ENCODE measurements around the gene DOCK4.

The DOCK4 gene

DNA sequence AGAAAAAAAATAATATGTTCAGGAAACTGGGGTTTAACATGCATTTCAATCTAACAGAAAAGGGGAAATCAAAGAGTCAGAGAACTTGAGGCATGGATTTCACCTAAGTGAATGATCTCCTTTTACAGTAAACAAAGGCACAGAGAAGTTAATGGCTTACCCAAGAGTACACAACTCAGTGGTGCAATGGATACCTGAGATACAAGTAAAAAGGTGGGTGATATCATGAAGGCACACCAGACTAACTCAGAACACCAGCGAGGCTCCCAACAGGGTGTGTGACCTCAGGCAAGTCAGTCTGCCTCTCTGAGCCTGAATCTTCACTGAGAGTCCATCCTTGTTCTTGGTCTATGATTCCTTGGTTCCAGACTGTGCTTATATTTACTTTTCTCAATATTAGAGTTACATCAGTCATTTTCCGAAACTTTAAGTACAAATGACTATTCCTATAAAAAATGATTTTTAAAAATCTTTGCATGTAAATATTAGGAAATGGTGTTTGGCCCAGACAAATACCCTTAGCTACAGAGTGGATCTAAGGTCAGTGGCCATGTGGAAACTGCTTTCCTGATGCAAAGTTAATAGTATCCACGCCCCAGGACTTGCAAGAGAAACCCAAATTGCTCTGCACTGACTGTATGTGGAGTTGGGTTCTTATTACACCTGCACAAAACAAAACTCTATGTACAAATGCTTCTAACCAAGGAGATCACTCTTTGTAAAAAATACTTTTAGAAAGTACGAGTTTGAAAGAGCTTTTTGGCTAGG, 361.1 kb downstream of the DOCK4 start:
- DNase-seq: no peak

GRCh38 chr7:111842491-111842890, 363.7 kb downstream of the DOCK4 start:
- DNase-seq: no peak

DNA sequence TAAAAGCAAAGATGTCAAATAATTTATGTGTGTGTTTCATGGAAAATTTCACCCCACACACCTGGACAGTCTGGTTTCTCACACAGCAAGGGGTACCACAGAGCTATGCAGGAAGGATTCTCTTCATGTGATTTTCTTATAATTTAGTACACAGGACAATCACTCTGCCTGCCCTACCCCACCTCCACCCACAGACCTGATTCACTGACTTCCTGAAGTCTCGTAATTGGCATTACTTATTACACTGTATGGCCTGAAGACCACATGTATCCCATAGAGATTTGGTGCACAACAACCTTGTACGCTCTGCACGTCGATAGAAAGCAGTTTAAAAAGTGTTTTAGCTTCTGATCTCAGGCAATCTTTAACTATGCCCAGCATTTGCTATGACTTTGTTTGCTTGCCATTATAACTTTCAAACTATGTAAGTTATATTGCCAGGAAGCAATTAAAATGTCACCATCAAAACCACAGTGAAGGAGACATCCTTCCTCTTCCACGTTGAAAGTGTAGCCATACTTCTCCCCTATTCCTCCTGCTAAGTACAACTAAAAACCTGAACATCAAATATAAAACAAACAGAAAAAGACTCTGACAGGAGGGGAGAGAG, 364.5 kb downstream of the DOCK4 start:
- no peak for DNase-seq

GRCh38 chr7:111840528-111840927, 365.7 kb downstream of the DOCK4 start:
- DNase-seq: no peak

GRCh38 chr7:111839261-111839660, 366.9 kb downstream of the DOCK4 start:
- DNase-seq: no peak

DNA sequence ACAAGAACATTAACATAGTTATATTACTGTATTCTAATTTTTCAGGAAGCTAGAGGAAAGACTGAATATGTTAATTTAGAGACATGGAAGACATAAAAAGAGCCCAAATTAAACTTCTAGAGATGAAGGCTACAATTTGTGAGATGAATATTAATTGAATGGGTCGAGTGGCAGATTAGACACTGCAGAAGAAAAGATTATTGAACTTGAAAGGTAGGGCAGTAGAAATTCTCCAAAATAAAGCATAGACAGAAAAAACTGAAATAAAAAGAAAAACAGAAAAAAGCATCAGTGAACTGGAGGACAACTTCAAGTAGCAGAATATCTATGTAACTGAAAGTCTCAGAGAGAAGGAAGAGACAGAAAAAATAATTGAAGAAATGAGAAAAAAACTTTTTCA, 369.6 kb downstream of the DOCK4 start:
- no peak for DNase-seq

GRCh38 chr7:111835066-111835465, 371.1 kb downstream of the DOCK4 start:
- DNase-seq: no peak

DNA sequence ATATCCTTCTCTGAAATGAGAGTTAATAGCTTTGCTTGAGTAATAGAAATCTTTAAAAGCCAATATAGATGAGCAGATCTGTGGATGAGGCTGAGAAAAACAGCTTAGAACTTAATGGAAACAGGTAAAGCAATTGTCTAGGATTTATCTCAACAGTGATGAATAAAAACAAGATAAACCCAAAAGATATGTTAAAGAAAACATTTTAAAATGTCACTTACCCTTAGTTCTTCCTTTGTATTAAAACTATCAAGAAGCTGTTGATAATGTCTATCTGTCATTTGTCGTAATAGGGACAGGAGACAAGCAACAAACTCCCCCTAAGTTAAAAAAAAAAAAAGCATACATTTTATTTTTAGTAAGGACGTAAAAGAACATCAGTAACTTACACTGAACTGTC, 371.8 kb downstream of the DOCK4 start:
- DNase-seq: no peak

DNA sequence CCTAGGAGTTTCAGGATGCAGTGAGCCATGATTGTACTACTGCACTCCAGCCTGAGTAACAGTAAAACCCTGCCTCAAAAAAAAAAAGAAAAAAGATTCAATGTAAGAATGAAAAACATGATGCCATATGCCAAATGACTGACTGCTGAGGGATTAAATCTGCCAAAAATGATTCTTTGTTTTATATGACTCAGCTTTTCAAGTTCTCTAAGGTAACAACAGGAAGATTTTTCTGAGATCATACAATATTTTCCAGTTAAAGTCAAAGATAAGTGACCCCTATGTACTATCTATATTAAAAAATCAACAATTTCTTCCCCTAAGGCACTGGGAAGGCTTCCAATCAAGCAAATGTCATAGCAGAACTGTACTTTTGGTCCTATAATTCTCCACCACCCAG, 372.7 kb downstream of the DOCK4 start:
- DNase-seq: no peak

DNA sequence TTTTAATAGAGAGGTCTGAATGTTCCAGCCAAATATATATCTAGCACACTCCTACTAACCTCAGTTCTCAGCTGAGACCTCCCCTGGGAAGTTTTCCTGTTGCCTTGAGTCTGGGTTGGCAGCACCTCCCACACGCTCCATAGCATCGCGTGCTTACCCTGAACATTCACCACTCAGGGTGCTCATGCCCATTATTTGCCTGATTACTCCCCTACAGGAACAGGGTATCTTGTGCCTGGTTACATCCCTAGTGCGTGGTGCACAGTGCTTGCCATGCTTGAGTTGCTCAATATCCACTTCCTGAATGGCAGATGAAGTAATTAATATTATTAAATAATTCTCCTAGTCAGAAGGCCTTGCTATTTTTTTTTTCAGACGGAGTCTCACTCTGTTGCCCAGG, 374.0 kb downstream of the DOCK4 start:
- DNase-seq: no peak

DNA sequence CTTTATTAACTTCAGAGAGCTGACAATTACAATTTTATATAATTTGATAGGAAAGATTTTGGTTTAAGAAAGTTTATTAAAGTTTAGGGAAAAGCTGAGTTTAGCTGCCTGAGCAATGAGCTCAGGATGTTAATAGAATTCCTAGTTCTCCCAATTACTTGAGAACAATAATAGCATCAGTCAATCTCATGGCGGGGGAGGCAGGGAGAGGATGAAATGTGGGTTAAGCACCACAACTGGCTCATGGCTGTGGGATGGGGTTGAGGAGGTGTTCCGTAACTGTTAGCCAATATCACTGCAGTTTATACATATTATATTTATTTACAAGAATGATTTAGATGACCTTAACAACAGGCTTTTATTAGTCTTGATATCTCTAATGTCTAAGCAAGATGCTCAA, 377.0 kb downstream of the DOCK4 start:
- no peak for DNase-seq

- no peak for DNase-seq
Measured at GRCh38 chr7:111827863-111828504, 378.2 kb downstream of the DOCK4 start.

- no peak for DNase-seq
Measured at GRCh38 chr7:111825046-111825445, 381.2 kb downstream of the DOCK4 start.

DNA sequence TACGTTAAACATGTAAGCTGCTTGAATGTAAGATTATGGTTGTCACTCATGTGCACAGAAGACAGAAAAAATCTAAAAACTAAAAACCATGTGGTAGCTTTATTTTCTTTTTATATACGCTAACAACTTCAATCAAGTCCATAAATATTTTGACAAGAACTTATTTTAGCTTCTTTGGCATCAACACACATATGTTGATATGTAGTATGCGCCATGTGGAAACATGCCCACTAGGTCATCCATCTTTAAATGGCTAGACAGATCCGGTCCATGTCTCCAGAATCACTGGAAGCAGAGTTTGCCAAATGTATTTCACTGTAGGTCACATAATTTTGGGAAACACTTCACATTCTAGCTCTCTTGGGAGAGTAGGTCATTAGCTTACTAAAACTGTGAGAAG, 382.4 kb downstream of the DOCK4 start:
- no peak for DNase-seq

DNA sequence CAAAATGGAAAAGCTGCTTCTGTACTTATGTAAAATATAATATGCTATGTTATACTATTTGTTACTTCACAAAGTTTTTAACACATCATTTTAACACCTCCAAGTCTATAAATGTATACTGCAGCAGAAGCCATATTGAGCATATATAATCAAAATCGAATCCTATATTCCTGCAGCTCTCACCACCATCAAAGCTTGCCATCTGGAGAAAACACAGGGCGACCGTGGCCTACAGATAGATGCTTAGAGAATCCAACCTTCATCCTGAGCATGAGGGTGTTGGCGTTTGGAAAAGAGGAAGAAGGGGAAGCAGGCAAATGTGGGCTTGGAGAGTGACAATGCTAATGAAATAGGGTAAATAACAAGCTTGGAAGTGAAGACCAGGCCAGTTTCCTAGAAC, 385.2 kb downstream of the DOCK4 start:
- no peak for DNase-seq

DNA sequence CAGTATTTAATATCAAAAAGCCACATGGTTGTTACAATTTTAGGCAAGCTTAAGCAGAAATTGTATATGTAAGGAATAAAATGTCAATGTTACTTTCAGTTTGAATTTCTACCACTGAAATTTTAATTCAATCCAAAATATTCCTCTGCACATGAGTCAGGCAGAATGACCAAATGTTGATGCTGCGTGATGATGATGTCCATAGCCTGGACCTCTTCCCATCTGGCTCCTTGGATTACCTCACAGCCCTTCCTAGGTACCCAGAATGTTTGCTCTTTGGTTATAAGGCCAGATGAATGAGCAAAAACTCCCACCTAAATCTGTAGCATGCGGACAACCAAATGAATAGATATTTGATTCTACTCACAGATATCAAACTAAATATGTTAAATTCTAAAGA, 385.6 kb downstream of the DOCK4 start:
- no peak for DNase-seq

GRCh38 chr7:111820121-111820520, 386.1 kb downstream of the DOCK4 start:
- DNase-seq: no peak

DNA sequence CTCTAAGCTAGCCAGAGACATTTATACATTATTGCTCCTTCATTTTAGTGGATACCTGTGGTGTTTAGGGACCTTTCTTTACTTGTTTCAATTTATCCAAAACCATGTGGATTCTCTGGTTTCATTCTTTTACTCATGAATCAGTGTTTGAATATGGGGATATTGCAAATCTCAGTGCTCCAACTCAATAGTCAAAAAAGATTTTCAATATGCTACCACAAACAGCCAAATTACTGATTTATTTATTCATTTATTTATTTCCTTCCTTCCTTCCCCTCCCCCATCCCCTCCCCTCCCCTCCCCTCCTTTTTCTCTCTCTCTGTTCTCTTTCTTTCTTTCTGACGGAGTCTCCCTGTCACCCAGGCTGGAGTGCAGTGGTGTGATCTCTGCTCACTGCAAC, 390.8 kb downstream of the DOCK4 start:
- no peak for DNase-seq

DNA sequence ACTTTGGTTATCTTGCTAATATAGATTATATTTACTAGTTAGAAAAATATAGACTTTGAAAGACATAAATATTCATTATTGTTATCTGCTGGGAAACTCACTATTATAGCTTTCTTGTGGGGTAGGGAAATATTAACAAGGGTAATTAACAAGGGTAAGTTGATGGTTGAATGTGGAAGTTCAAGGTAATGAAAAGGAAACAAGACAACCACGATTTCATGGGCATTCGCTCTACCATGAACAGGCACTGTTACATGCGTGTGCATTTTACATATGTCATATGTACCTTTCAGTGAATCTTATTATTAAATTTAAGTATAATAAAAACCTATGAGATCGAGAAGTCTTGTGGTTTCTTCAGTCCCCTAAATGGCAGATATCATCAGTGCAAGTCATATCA, 392.9 kb downstream of the DOCK4 start:
- DNase-seq: no peak

DNA sequence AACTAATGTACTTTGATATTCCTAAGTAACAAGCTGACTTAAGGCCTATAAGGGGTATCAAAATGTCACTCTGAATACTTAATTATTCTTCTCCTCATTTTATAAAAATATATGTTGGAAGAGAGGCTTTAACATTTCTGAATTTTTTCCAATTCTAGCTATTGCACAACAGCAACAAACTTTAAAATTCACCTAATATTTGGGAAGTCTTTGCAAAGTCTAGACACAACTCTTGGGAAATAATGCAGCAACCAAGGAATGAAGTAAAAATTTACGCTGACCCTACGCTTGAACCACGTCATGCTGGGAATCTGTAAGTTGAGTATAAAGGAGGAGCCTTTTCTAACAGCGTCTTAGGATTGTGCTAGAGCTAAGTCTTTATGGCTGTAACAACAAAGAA, 400.0 kb downstream of the DOCK4 start:
- DNase-seq: no peak

DNA sequence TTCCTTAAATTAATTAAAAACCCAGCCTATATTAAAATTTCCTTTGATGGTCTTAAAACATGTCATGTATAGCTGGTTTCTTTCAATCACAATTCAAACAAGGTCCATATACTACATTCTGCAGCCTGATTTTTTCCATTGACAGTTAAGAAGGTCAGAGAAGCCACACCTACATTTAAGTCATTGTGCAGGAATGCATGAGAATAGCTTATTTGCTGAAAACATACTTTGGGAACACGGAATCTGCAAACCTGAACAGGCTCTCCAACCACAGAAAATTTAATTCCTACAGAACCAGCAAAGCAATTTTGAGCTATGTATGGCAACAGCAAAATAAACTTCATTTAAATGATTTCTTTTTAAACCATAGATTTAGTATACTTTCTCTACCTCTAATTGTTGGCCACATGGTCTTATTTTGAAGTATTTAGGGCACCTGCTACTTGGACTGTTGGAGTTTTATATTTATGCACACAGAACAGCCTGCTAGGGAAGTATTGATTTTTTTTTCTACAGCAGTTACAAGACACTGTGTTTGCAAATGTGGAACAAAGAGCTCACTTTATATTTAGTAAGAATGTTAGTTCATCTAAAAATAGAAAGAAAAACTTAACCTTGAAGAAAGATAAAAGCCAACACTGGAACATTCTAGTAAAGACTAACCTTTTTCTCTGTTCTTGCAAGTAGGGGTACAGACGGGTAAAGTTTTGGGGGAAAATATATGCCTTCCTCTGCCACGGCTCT, 403.0 kb downstream of the DOCK4 start:
- DNase-seq: no peak

DNA sequence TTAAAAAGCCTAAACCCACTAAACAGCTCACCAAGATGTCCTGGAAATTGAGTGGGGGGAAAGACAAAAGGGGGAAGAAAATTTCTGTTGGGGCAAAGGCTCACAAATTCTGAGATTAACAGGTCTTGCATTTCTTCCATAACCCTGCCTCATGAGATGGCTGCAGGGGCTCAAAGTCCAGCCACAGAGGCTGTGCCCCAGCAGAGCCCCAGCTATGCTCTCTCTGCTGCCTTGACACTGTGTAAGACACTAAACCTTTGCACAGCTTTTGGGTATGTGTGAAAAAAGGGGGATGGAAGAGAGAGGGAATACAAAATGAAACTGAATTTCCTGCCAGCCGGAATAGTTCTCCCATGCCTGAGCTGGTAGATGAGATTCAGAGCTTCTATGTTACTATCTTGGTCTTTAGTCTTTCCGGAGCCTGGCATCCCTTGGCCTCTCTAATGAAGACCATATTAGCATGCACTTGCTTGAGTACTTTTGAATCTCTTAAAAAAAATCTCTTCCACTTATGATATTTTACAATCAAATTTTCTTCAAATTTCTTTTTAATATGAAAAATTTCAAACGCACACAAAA, 403.9 kb downstream of the DOCK4 start:
- DNase-seq: no peak

DNA sequence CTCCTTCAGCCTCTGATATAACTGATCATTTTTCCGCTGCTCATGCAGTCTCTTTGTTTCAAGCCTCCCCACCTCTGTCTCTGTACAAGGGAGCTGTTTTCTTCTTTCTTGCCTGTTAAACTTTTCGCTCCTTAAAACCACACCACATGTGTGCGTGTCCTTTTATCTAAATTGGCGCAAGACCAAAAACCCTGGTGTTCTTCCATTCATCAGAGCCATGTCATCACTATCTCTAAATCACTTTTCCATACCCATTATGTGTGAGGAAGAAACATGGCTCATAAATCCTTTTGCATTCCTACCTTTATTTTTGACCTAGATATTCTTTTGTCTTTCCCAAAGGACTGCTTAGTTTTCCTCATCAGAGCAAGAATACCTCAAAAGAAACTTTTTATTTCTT, 404.9 kb downstream of the DOCK4 start:
- no peak for DNase-seq
